Caco-2 (cell line): ENCODE results near the gene FBXL5. TPM values are rescaled to one million over a fixed set of nuclear protein-coding genes. Genes with fewer than 3 reads are reported as not detected.

ENCODE experiments used
- BruUV-seq: library from RNA; stranded (reverse); fragments of 400-500 nt; replicated peaks from 2 replicates; lab custom pipeline; 2021; lab: Mats Ljungman, UMichigan
- CTCF ChIA-PET: fragments of 300-600 bp; sonication (Branson Sonifier 250); formaldehyde crosslinking; loops from one replicate; lab custom pipeline; 2022; ENCODE audit warnings: antibody characterized with exemption; lab: Charles Lee
- POLR2A ChIA-PET: fragments of 300-600 bp; sonication (Branson Sonifier 250); formaldehyde crosslinking; loops from one replicate; lab custom pipeline; 2022; ENCODE audit warnings: antibody characterized with exemption; lab: Charles Lee
- DNase-seq, 2 experiments: peaks; one replicate each; pipeline versions ENCODE4 v3.0.0 to v3.0.0-alpha.2; 2020 to 2022
- H3K27me3 ChIP-seq: replicated peaks from 2 replicates; pipeline ENCODE4 v1.6.0; 2011; ENCODE audit warnings: low read length; ENCODE audit not compliant: control insufficient read depth, insufficient read depth
- H3K36me3 ChIP-seq: 2 replicates; pipeline ENCODE4 v1.5.1; 2011; ENCODE audit warnings: low read length; ENCODE audit not compliant: control insufficient read depth, insufficient read depth
- H3K4me1 ChIP-seq: fragments of 250-450 bp; sonication (Bioruptor Pico); 2 replicates; pipeline ENCODE4 v1.5.1; 2020; ENCODE audit warnings: mild to moderate bottlenecking
- H3K4me3 ChIP-seq: 2 replicates; pipeline ENCODE4 v1.5.1; 2011; ENCODE audit warnings: low read depth, mild to moderate bottlenecking, control low read depth, low read length
- H3K9me3 ChIP-seq: fragments of 250-450 bp; sonication (Bioruptor Pico); 2 replicates; pipeline ENCODE4 v1.5.1; 2020; ENCODE audit warnings: mild to moderate bottlenecking, moderate library complexity
- H3K27ac Mint-ChIP-seq: one replicate; pipeline ENCODE4 v1.8.0; 2022; ENCODE audit warnings: mixed read lengths; ENCODE audit not compliant: unreplicated experiment
- H3K27me3 Mint-ChIP-seq: one replicate; pipeline ENCODE4 v1.8.0; 2022; ENCODE audit warnings: mixed read lengths; ENCODE audit not compliant: insufficient read depth, unreplicated experiment
- H3K36me3 Mint-ChIP-seq: one replicate; pipeline ENCODE4 v1.8.0; 2022; ENCODE audit warnings: mild to moderate bottlenecking, mixed read lengths; ENCODE audit not compliant: insufficient read depth, unreplicated experiment
- H3K4me1 Mint-ChIP-seq: one replicate; pipeline ENCODE4 v1.8.0; 2022; ENCODE audit warnings: low read depth, mixed read lengths; ENCODE audit not compliant: unreplicated experiment
- H3K4me3 Mint-ChIP-seq: one replicate; pipeline ENCODE4 v1.8.0; 2022; ENCODE audit warnings: mild to moderate bottlenecking, moderate library complexity, mixed read lengths; ENCODE audit not compliant: unreplicated experiment
- H3K9me3 Mint-ChIP-seq: one replicate; pipeline ENCODE4 v1.8.0; 2022; ENCODE audit warnings: mixed read lengths; ENCODE audit not compliant: unreplicated experiment
- intact Hi-C: fragments of 100-400 bp; cut with micrococcal nuclease; formaldehyde crosslinking; loops from one replicate; pipeline ENCODE4 v1.10.0; 2022; ENCODE audit not compliant: unreplicated experiment
- total RNA-seq: library from RNA; stranded (reverse); gene quantifications from 2 replicates; pipeline ENCODE4 v1.2.3, GENCODE V29; 2022
- TF ChIP-seq, protein P1 (sequence below), 2 experiments: fragments of 200-600 bp in 1 of 2; IDR thresholded peaks; 1 replicate in 1 of 2; 2 replicates in 1 of 2; pipeline versions ENCODE4 v1.5.1 to v1.8.0; 2011 to 2022; ENCODE audit warnings: antibody characterized with exemption in 1 of 2, control low read depth in 1 of 2, inconsistent platforms in 1 of 2, low read depth in 1 of 2, low read length in 1 of 2, mild to moderate bottlenecking in 1 of 2, moderate library complexity in 1 of 2; ENCODE audit not compliant: insufficient read depth in 1 of 2, severe bottlenecking in 1 of 2, unreplicated experiment in 1 of 2

Gene FBXL5
- total RNA-seq, 1 experiment from 2014 or later: 29.1 TPM

GRCh38 chr4:15676899-15677298 lies 21.7 kb upstream of the FBXL5 start:
- H3K4me3 Mint-ChIP-seq: no peak overlapping the region
- Histone ChIP-seq H3K27me3 (no peaks in the 10 kb centered on the region), H3K4me1 (peaks cover 20% of the 10 kb centered on the region), H3K36me3 (no peaks in the 10 kb centered on the region), H3K9me3 (no peaks in the 10 kb centered on the region), H3K4me3 (no peak overlapping the region)
- BruUV-seq: no TSS peak
- ChIA-PET CTCF (no interaction called here), POLR2A (no interaction called here)
- no peaks in the 10 kb centered on the region for H3K9me3 Mint-ChIP-seq
- TF ChIP-seq, protein P1, sequence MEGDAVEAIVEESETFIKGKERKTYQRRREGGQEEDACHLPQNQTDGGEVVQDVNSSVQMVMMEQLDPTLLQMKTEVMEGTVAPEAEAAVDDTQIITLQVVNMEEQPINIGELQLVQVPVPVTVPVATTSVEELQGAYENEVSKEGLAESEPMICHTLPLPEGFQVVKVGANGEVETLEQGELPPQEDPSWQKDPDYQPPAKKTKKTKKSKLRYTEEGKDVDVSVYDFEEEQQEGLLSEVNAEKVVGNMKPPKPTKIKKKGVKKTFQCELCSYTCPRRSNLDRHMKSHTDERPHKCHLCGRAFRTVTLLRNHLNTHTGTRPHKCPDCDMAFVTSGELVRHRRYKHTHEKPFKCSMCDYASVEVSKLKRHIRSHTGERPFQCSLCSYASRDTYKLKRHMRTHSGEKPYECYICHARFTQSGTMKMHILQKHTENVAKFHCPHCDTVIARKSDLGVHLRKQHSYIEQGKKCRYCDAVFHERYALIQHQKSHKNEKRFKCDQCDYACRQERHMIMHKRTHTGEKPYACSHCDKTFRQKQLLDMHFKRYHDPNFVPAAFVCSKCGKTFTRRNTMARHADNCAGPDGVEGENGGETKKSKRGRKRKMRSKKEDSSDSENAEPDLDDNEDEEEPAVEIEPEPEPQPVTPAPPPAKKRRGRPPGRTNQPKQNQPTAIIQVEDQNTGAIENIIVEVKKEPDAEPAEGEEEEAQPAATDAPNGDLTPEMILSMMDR (IDR thresholded peaks at IDR 0.05; ENCODE audit: insufficient read depth in 1 of 2, low read depth in 1 of 2, low read length in 1 of 2, severe bottlenecking in 1 of 2, unreplicated experiment in 1 of 2): no peak
- peaks cover 13% of the 10 kb centered on the region for H3K36me3 Mint-ChIP-seq
- intact Hi-C loops: no loop called here
- no peaks in the 10 kb centered on the region for H3K27me3 Mint-ChIP-seq
- DNase-seq: no peak
- H3K4me1 Mint-ChIP-seq: peaks cover 17% of the 10 kb centered on the region
- H3K27ac Mint-ChIP-seq: no peak overlapping the region

DNA sequence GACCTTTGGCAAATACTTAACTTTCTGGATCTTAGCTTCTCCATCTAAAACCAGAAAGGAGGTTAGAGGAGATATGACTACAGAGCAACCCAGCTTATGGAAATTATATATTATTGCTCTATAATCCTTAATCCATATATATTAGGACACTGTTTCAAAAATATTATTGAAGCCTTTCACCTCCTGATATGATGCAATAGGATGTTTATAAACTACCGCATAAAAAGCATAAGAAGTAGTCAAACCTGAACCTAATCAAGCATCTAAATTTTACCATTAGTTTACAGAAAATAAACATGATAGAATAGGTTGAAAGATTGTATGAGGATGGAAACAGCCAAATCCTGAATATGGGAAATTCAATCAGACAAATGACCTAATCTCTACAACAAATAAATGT lies 20.9 kb upstream of the FBXL5 start:
- Histone ChIP-seq H3K27me3 (no peaks in the 10 kb centered on the region), H3K9me3 (no peaks in the 10 kb centered on the region), H3K4me3 (no peak overlapping the region), H3K4me1 (peaks cover 20% of the 10 kb centered on the region), H3K36me3 (no peaks in the 10 kb centered on the region)
- no peak for DNase-seq
- TF ChIP-seq, protein P1 (IDR thresholded peaks at IDR 0.05; ENCODE audit: insufficient read depth in 1 of 2, low read depth in 1 of 2, low read length in 1 of 2, severe bottlenecking in 1 of 2, unreplicated experiment in 1 of 2): no peak
- no TSS peak for BruUV-seq
- intact Hi-C loops: no loop called here
- H3K4me1 Mint-ChIP-seq: peaks cover 21% of the 10 kb centered on the region
- no peaks in the 10 kb centered on the region for H3K9me3 Mint-ChIP-seq
- ChIA-PET CTCF (interaction anchor here (0.7 to 1.0 kb wide), 4 partner anchors 50 to 393 kb away, joined by 3 to 5 read pairs (median 5); no protein-coding TSS in a partner anchor), POLR2A (no interaction called here)
- no peaks in the 10 kb centered on the region for H3K27me3 Mint-ChIP-seq
- H3K27ac Mint-ChIP-seq: no peak overlapping the region
- H3K36me3 Mint-ChIP-seq: peaks cover 5% of the 10 kb centered on the region
- H3K4me3 Mint-ChIP-seq: no peak overlapping the region

DNA sequence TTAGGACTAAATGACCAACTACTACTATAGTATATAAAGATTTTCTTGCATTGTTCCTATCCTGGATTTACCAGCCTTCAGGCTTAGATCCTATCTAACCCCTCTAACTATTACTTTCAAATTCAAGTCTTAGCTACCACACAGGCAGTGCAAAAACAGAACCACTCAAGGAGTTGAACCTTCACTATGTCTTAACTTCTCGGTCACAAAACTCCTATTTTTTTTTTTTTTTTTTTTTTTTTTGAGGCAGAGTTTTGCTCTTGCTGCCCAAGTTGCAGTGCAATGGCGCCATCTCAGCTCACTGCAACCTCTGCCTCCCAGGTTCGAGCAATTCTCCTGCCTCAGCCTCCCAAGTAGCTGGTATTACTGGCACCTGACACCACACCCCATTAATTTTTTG lies 20.2 kb upstream of the FBXL5 start:
- Mint-ChIP-seq H3K27me3 (no peaks in the 10 kb centered on the region), H3K36me3 (peaks cover 4% of the 10 kb centered on the region), H3K27ac (no peak overlapping the region), H3K9me3 (no peaks in the 10 kb centered on the region), H3K4me3 (no peak overlapping the region), H3K4me1 (peaks cover 21% of the 10 kb centered on the region)
- DNase-seq: no peak
- ChIA-PET POLR2A (no interaction called here), CTCF (interaction anchor here (0.7 to 1.0 kb wide), 4 partner anchors 51 to 394 kb away, joined by 3 to 5 read pairs (median 5); no protein-coding TSS in a partner anchor)
- TF ChIP-seq, protein P1 (IDR thresholded peaks at IDR 0.05; ENCODE audit: insufficient read depth in 1 of 2, low read depth in 1 of 2, low read length in 1 of 2, severe bottlenecking in 1 of 2, unreplicated experiment in 1 of 2): no peak
- no peak overlapping the region for H3K4me3 ChIP-seq
- BruUV-seq: no TSS peak
- intact Hi-C loops: no loop called here
- H3K27me3 ChIP-seq: no peaks in the 10 kb centered on the region
- H3K36me3 ChIP-seq: no peaks in the 10 kb centered on the region
- no peaks in the 10 kb centered on the region for H3K9me3 ChIP-seq
- H3K4me1 ChIP-seq: peaks cover 20% of the 10 kb centered on the region
